GM19438 (cell line): ENCODE measurements around the gene ZNF697.
A peak's percentile ranks its signal among the peaks of the same experiment; 100 is the strongest.
"Not testable (repeated sequence)": the region's sequence is repeated elsewhere in the genome, so short reads cannot be mapped to it uniquely, and the experiment has no call there.

Experiments used
- ATAC-seq: cut with Tn5 transposase; IDR thresholded peaks from one replicate; pipeline ENCODE4 v1.9.1; 2021; ENCODE audit warnings: low read depth; ENCODE audit not compliant: unreplicated experiment

ZNF697 gene

GRCh38 chr1:119647734-119648619 lies at the start of gene ZNF697:
Gene ZNF697 (minus strand): TSS chr1:119648266. CDS start chr1:119626100, 22,166 bp downstream.
- ATAC-seq: peak; percentile 73

- no peak for ATAC-seq
These were observed 49.5 kb upstream of the ZNF697 start for GRCh38 chr1:119697598-119697997.

GRCh38 chr1:119696863-119697262 lies 48.8 kb upstream of the ZNF697 start:
- ATAC-seq: not testable (repeated sequence)

GRCh38 chr1:119689511-119689910 lies 41.4 kb upstream of the ZNF697 start:
- no peak for ATAC-seq

- no peak for ATAC-seq
These were observed 40.7 kb upstream of the ZNF697 start for GRCh38 chr1:119688810-119689209.

GRCh38 chr1:119687434-119688079 lies 39.5 kb upstream of the ZNF697 start:
- ATAC-seq: no peak

- ATAC-seq: no peak
These were observed 38.6 kb upstream of the ZNF697 start for GRCh38 chr1:119686661-119687060.

GRCh38 chr1:119683893-119684292 lies 35.8 kb upstream of the ZNF697 start:
- ATAC-seq: no peak

- ATAC-seq: no peak
These were observed 34.1 kb upstream of the ZNF697 start for GRCh38 chr1:119682141-119682540.

- ATAC-seq: no peak
These were observed 33.5 kb upstream of the ZNF697 start for GRCh38 chr1:119681560-119681959.

GRCh38 chr1:119680723-119681122 lies 32.7 kb upstream of the ZNF697 start:
- no peak for ATAC-seq

- no peak for ATAC-seq
These were observed 32.1 kb upstream of the ZNF697 start for GRCh38 chr1:119680193-119680592.

- ATAC-seq: no peak
These were observed 31.2 kb upstream of the ZNF697 start for GRCh38 chr1:119679223-119679622.

- ATAC-seq: no peak
These were observed 28.6 kb upstream of the ZNF697 start for GRCh38 chr1:119676571-119677206.

GRCh38 chr1:119675349-119676345 lies 27.6 kb upstream of the ZNF697 start:
- peak; percentile 66 for ATAC-seq

GRCh38 chr1:119674835-119675289 lies 26.8 kb upstream of the ZNF697 start:
- ATAC-seq: peak; percentile 67

- ATAC-seq: no peak
These were observed 26.1 kb upstream of the ZNF697 start for GRCh38 chr1:119674111-119674526.

- no peak for ATAC-seq
These were observed 25.3 kb upstream of the ZNF697 start for GRCh38 chr1:119673171-119673940.

GRCh38 chr1:119670898-119671297 lies 22.8 kb upstream of the ZNF697 start:
- no peak for ATAC-seq
